PC-3 (cell line): Measurements from ENCODE around the gene LRRC8E.

Source experiments
- CTCF ChIP-seq: fragments of 300-600 bp; sonication (generic); conservative IDR thresholded peaks from 2 replicates; pipeline ENCODE4 v1.5.1; 2017; ENCODE audit warnings: antibody characterized with exemption, low read depth, mild to moderate bottlenecking, low read length
- EZH2 ChIP-seq: fragments of 300-600 bp; sonication (generic); IDR thresholded peaks from one replicate; pipeline ENCODE4 v1.6.1; 2017; ENCODE audit warnings: antibody characterized with exemption, mild to moderate bottlenecking, low read length; ENCODE audit not compliant: unreplicated experiment
- EZH2phosphoT487 ChIP-seq: fragments of 300-600 bp; sonication (generic); IDR thresholded peaks from 2 replicates; pipeline ENCODE4 v1.6.1; 2018; ENCODE audit warnings: mild to moderate bottlenecking, antibody characterized with exemption, low read length, borderline replicate concordance

- no peak for TF ChIP-seq CTCF
- TF ChIP-seq EZH2, result no peak
- TF ChIP-seq EZH2phosphoT487, result no peak
Measured at GRCh38 chr19:7849631-7849999, 38.7 kb upstream of the LRRC8E start.
